ENCODE data around the gene NFIC. TPM values are rescaled to one million over a fixed set of nuclear protein-coding genes. Genes with fewer than 3 reads are reported as not detected.
A peak's percentile ranks its signal among the peaks of the same experiment; 100 is the strongest.
"Not testable (repeated sequence)": the region's sequence is repeated elsewhere in the genome, so short reads cannot be mapped to it uniquely, and the experiment has no call there.

The NFIC gene
- total and polyA plus RNA-seq, 4 donors, result 12.8 to 100 (median 75.1) TPM

GRCh38 chr19:3444695-3445234, 78.4 kb downstream of the NFIC start (continued):
- no peak for TF ChIP-seq REST (IDR thresholded peaks at IDR 0.05)
- TF ChIP-seq RAD21 (IDR thresholded peaks at IDR 0.05), result no peak
- TF ChIP-seq NR2F2 (IDR thresholded peaks at IDR 0.05), result no peak

- H3K9me3 ChIP-seq (ENCODE audit: control insufficient read depth in 4 of 4, low read length in 3 of 4); H3K27me3 ChIP-seq (ENCODE audit: control insufficient read depth in 4 of 4, insufficient read depth in 4 of 4, low read length in 3 of 4); DNase-seq (ENCODE audit: low spot score); H3K9ac ChIP-seq (ENCODE audit: low read depth in 1 of 2, low read length in 2 of 2); H3K4me3 ChIP-seq (ENCODE audit: low read depth in 1 of 3, low read length in 3 of 3); H3K27ac ChIP-seq (ENCODE audit: low read depth in 1 of 2, low read length in 2 of 2): not testable (repeated sequence)
- peaks cover 24 to 49% (median 32%) of the 10 kb centered on the region in 4 donors for H3K36me3 ChIP-seq (ENCODE audit: control insufficient read depth in 4 of 4, insufficient read depth in 3 of 4, low read depth in 1 of 4, low read length in 3 of 4)
- H3K4me1 ChIP-seq (ENCODE audit: control insufficient read depth in 4 of 4, insufficient read depth in 4 of 4, low read length in 3 of 4), result peaks cover 0 to 20% (median 6%) of the 10 kb centered on the region in 4 donors
- WGBS, result over 99% methylated on average over 4 of the region's 4 CpGs
These were observed 80.3 kb downstream of the NFIC start for GRCh38 chr19:3446657-3447056.

- no peaks in the 10 kb centered on the region for H3K27me3 ChIP-seq (ENCODE audit: control insufficient read depth in 4 of 4, insufficient read depth in 4 of 4, low read length in 3 of 4)
- DNase-seq (ENCODE audit: low spot score), result no peak
- 95% methylated on average over 28 of the region's 28 CpGs for WGBS
- no peak overlapping the region for H3K4me3 ChIP-seq (ENCODE audit: low read depth in 1 of 3, low read length in 3 of 3)
- H3K9me3 ChIP-seq (ENCODE audit: control insufficient read depth in 4 of 4, low read length in 3 of 4), result no peaks in the 10 kb centered on the region
- H3K27ac ChIP-seq (ENCODE audit: low read depth in 1 of 2, low read length in 2 of 2), result no peak overlapping the region
- TF ChIP-seq HNF4G (IDR thresholded peaks at IDR 0.05) (no peak), TAF1 (conservative IDR thresholded peaks at IDR 0.05) (no peak), NR2F2 (IDR thresholded peaks at IDR 0.05) (no peak), CTCF (IDR thresholded peaks at IDR 0.05; ENCODE audit: low read depth, low read length, missing input control) (no peak)
- peaks cover 29 to 60% (median 42%) of the 10 kb centered on the region in 4 donors for H3K36me3 ChIP-seq (ENCODE audit: control insufficient read depth in 4 of 4, insufficient read depth in 3 of 4, low read depth in 1 of 4, low read length in 3 of 4)
- H3K9ac ChIP-seq (ENCODE audit: low read depth in 1 of 2, low read length in 2 of 2), result no peak overlapping the region
- H3K4me1 ChIP-seq (ENCODE audit: control insufficient read depth in 4 of 4, insufficient read depth in 4 of 4, low read length in 3 of 4), result peaks cover 0 to 17% (median 6%) of the 10 kb centered on the region in 4 donors
These were observed 82.4 kb downstream of the NFIC start for GRCh38 chr19:3448616-3449334.

GRCh38 chr19:3450796-3451411, 84.5 kb downstream of the NFIC start:
- H3K36me3 ChIP-seq (ENCODE audit: control insufficient read depth in 4 of 4, insufficient read depth in 3 of 4, low read depth in 1 of 4, low read length in 3 of 4), result peaks cover 25 to 64% (median 46%) of the 10 kb centered on the region in 4 donors
- no peaks in the 10 kb centered on the region for H3K9me3 ChIP-seq (ENCODE audit: control insufficient read depth in 4 of 4, low read length in 3 of 4)
- no peak overlapping the region for H3K9ac ChIP-seq (ENCODE audit: low read depth in 1 of 2, low read length in 2 of 2)
- TF ChIP-seq JUND (IDR thresholded peaks at IDR 0.05) (peak in 1 of 2 donors; percentile 69), REST (IDR thresholded peaks at IDR 0.05) (no peak), NR2F2 (IDR thresholded peaks at IDR 0.05) (peak; percentile 12), RXRA (IDR thresholded peaks at IDR 0.05) (no peak), FOXA2 (IDR thresholded peaks at IDR 0.05) (no peak)
- DNase-seq (ENCODE audit: low spot score), result no peak
- WGBS, result 55% methylated on average over 12 of the region's 12 CpGs
- H3K27me3 ChIP-seq (ENCODE audit: control insufficient read depth in 4 of 4, insufficient read depth in 4 of 4, low read length in 3 of 4), result no peaks in the 10 kb centered on the region
- peak overlapping the region; percentile 64 to 69 for H3K27ac ChIP-seq (ENCODE audit: low read depth in 1 of 2, low read length in 2 of 2)
- H3K4me1 ChIP-seq (ENCODE audit: control insufficient read depth in 4 of 4, insufficient read depth in 4 of 4, low read length in 3 of 4), result peaks cover 0 to 10% (median 1%) of the 10 kb centered on the region in 4 donors
- H3K4me3 ChIP-seq (ENCODE audit: low read depth in 1 of 3, low read length in 3 of 3), result no peak overlapping the region
